ENCODE measurements around the gene TAF1.
"Not testable (repeated sequence)": the region's sequence is repeated elsewhere in the genome, so short reads cannot be mapped to it uniquely, and the experiment has no call there.

TAF1 gene, protein sequence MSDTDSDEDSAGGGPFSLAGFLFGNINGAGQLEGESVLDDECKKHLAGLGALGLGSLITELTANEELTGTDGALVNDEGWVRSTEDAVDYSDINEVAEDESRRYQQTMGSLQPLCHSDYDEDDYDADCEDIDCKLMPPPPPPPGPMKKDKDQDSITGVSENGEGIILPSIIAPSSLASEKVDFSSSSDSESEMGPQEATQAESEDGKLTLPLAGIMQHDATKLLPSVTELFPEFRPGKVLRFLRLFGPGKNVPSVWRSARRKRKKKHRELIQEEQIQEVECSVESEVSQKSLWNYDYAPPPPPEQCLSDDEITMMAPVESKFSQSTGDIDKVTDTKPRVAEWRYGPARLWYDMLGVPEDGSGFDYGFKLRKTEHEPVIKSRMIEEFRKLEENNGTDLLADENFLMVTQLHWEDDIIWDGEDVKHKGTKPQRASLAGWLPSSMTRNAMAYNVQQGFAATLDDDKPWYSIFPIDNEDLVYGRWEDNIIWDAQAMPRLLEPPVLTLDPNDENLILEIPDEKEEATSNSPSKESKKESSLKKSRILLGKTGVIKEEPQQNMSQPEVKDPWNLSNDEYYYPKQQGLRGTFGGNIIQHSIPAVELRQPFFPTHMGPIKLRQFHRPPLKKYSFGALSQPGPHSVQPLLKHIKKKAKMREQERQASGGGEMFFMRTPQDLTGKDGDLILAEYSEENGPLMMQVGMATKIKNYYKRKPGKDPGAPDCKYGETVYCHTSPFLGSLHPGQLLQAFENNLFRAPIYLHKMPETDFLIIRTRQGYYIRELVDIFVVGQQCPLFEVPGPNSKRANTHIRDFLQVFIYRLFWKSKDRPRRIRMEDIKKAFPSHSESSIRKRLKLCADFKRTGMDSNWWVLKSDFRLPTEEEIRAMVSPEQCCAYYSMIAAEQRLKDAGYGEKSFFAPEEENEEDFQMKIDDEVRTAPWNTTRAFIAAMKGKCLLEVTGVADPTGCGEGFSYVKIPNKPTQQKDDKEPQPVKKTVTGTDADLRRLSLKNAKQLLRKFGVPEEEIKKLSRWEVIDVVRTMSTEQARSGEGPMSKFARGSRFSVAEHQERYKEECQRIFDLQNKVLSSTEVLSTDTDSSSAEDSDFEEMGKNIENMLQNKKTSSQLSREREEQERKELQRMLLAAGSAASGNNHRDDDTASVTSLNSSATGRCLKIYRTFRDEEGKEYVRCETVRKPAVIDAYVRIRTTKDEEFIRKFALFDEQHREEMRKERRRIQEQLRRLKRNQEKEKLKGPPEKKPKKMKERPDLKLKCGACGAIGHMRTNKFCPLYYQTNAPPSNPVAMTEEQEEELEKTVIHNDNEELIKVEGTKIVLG (N-terminal part only)
- total RNA-seq = 91.5 to 163 (median 149) reads per million in 3 experiments

DNA sequence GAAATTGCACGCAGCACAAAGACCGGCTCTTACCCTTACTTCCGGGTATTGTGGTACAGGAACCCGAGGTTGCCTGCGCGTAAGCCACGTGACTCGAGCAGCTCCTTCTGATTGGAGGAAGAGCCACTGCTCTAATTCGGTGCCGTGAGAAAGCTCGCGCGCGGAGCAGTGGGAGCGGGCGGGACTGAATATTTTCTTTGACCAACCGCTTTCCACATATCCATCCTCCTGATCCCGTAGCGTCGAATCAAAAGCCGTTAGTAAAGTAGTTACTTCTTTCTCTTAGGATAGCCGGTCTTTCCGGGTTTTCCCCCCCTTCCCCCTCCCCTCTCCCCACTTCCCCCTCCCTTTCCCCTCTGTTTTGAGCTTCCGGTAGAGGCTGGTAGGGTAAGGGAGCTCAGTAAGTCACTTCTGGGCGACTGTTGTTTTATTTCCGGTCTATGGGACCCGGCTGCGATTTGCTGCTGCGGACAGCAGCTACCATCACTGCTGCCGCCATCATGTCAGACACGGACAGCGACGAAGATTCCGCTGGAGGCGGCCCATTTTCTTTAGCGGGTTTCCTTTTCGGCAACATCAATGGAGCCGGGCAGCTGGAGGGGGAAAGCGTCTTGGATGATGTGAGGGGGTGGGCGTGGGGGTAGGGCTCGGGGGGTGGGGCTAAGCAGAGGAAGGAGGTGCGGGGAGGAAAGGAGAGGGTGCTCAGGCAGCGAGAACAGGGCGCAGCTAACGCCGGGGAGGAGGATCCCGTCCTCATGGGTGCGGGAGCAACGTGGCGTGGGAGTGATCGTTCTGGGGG is at the start of gene TAF1:
Gene TAF1, plus strand, starts transcription at position 483 of the 799 bp plus-strand sequence. Its CDS starts 18 bp downstream, at position 501.
- peak; percentile 92 for DNase-seq

DNA sequence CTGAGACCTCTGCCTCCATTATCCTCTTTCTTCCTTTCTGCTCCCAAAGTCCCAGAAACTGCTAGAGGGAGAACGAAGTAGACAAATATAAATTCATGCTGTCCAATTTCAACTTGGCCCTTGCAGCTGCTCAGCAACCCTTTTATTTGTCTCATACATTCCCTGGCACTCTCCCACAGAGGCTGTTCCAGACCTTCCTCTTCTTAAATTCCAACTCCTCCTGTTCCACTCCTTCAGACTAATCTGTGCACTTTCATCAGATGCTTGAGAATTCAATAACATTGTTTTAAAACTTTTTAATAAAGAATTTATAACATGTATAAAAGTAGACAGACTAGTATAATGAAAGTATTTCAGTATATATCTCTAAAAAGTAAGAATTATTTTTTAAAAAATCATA is 49.2 kb upstream of the TAF1 start:
- DNase-seq = not testable (repeated sequence)

DNA sequence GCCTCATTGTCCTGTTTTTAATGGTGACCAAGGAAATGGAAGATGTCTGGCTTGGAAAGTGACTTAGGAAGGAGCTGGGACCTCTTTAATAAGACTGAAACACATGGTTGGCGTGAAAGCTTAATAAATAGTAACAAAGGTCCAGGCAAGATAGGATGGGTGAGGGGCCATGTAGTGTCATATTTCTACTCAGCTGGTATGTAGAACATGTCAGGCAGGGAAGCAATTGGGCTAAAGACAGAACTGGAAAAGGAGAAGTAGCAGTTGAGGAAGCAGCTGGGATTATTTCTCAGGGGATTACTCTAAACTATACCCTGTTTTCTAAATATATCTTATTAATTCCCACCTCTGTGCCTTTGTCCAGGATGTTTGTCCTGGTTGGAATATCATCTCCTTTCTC is 46.0 kb upstream of the TAF1 start:
- no peak for DNase-seq

DNA sequence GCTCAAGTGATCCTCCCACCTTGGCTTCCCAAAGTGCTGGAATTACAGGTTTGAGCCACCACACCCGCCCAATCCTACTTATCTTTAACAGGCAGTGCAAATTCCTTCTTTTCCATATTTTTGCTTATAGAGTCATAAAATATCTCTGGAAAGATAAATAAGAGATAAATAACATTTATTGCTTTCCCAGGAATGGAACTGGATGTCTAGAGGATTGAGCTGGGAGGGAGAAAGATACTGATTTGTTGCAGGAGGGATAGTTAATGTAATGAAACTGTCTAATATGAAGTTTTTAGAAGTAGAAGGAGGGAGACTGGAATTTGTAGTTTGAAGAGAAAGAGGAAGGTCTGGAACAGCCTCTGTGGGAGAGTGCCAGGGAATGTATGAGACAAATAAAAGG is 44.4 kb upstream of the TAF1 start:
- DNase-seq = no peak

DNA sequence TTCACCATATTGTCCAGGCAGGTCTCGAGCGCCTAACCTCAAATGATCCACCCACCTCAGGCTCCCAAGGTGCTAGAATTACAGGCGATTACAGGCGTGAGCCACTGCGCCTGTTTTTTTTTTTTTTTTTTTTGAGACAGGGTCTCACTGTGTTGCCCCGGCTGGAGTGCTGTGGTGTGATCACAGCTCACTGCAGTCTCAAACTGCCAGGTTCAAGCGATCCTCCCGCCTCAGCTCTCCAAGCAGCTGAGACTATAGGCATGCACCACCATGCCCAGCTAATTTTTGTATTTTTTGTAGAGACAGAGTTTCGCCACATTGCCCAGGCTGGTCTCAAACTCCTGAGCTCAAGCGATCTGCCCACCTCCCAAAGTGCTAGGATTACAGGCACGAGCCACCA is 41.7 kb upstream of the TAF1 start:
- DNase-seq = not testable (repeated sequence)

DNA sequence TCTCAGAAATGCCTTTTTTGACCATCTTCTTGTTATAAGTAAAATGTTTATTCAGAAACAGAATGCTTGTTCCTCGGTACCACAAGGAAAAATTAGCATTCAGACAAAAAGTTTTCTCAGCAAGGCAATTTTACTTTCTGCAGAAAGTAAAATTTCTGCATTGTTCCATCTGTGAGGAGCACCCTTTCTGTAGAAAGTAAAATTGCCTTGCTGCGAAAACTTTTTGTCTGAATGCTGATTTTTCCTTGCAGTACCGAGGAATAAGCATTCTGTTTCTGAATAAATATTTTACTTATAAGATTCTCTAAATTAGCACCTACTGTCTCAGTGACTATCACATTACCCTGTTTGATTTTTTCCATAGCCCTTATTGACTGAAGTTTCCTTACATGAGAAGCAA is 39.8 kb upstream of the TAF1 start:
- no peak for DNase-seq

DNA sequence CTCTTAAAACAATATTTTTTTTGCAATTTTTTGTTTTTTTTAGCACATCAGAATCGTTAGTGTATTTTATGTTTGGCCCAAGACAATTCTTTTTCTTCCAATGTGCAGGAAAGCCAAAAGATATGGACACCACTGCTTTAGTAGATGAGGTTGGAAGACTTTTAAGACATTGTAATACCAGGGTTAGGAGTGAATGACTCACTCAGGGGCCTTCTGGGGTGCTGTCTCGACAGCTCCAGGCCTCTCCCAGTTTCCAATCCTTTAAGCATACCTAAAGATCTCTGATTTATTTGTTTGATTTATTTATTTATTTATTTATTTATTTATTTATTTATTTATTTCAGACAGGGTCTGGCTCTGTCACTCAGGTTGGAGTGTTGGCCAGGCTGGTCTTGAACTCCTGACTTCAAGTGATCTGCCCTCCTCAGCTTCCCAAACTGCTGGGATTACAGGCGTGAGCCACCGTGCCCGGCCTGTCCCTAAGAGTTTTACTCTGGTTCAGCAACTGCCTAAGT is 16.9 kb upstream of the TAF1 start:
- not testable (repeated sequence) for DNase-seq

DNA sequence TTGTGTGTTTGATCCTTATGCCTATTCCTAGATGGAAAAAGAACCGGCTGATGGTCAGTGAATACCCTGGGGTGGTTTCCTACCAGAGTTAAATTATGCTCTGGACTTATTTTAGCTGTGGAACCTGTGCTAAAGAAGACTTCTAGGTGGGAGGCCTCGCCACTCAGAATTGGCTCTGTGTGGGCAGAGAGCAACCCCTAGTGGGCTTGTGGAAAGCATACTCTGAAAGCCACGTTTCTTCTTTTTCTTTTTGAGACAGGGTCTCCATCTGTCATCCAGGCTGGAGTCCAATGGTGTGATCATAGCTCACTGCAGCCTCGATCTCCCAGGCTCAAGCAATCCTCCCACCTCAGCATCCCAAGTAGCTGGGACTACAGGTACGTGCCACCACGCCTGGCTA is 16.3 kb upstream of the TAF1 start:
- DNase-seq = not testable (repeated sequence)

DNA sequence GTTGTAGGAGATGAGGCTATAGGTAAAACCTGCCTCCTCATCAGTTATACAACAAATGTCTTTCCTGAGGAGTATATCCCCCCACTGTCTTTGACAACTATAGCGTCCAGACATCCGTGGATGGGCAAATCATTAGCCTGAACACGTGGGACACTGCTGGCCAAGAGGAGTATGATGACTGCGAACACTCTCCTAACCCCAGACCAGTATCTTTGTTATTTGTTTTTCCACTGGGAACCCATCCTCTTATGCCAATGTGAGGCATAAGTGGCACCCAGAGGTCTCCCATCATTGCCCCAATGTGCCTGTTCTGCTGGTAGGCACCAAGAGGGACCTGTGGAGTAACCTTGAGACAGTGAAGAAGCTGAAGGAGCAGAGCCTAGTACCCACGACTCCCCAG is 13.7 kb upstream of the TAF1 start:
- not testable (repeated sequence) for DNase-seq

DNA sequence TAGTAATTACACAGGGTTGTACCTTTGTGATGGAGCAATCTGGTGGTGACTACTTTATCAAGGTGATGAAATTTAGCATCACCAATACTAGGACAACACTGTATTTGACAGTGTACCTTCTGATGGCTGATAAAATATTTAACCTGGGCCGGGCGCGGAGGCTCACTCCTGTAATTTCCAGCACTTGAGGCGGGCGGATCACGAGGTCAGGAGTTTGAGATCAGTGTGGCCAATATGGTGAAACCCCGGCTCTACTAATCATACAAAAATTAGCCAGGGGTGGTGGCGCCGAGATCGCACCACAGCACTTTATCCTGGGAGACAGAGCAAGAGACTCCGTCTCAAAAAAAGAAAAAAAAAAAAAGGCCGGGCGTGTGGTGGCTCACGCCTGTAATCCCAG is 1.9 kb upstream of the TAF1 start:
- DNase-seq = no peak

DNA sequence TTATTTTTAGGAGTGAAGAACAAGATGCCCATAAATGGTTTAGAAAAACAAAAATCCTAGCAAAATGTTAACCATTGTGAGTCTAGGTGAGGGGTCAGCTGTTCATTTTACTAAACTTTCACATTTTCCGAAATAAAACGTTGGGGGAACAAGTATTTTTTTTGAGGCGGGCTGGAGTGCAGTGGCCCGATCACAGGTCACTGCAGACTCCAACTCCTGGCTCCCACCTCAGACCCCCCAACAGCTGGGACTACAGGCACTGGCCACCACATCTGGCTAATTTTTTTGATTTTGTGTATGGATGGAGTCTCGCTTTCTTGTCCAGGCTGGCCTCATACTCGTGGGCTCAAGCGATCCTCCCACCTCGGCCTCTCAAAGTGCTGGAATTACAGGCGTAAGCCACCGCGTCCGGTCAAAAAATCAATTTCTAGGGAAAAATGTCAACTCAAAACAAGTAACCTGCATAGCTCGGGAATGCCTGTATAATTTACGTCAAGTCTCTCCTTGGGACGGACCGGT is 742 bp upstream of the TAF1 start:
- DNase-seq = no peak

DNA sequence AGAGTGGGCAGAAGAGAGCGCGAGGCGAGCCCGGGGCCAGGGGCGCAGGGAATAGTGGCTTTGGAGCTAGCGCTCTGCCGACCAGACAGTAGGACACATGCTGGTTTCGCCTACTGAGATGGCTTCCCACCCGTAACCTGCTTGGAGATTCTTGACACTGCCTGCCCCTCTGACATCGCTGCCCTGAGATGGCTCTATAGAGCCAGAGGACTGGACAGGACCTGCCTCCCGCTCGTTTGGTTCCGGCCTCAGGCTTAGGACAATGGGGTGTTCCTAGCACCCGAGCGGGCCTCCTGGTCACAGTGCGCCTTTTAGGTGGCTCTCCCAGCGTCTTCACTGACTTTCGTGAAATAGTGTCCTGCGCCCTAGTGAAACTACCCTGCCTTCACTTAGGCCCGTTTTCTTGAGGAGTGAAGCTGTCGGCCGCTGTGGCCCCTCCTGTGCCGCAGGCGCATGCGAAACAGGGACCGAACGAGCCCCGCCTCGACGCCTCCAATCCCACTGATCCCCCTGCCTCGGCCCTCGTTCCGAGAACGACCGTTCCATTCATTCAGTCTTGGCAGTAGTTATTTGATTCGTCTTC is 608 bp downstream of the TAF1 start:
- peak; percentile 6 for DNase-seq

DNA sequence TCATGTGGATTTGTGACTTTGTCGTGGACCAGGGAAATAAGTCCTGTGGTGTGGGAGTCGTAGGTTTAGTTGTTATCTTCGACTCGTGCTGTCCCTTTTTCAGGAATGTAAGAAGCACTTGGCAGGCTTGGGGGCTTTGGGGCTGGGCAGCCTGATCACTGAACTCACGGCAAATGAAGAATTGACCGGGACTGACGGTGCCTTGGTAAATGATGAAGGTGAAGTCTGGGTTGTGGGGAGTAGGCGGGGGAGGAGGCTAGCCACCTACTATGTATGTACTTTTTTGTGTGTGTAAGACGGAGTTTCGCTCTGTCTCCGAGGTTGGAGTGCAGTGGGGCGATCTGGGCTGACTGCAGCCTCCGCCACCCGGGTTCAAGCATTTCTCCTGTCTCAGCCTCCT is 1.2 kb downstream of the TAF1 start:
- no peak for DNase-seq

DNA sequence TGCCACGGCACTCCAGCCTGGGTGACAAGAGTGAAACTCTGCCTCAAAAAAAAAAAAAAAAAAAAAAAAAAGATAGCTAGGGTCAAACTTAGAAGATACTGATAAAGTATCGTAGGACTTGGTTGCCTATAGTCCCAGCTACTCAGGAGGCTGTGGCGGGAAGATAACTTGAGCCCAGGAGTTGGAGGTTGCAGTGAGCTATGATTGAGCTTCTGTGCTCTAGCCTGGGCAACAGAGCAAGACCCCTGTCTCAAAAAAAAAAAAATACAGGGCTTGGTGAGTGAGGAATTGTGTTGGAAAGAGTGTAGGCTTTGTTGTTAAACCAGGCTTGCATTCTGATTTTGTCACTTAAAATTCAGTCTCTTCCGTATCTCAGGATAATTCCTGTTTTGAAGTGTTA is 6.2 kb downstream of the TAF1 start:
- DNase-seq = no peak

DNA sequence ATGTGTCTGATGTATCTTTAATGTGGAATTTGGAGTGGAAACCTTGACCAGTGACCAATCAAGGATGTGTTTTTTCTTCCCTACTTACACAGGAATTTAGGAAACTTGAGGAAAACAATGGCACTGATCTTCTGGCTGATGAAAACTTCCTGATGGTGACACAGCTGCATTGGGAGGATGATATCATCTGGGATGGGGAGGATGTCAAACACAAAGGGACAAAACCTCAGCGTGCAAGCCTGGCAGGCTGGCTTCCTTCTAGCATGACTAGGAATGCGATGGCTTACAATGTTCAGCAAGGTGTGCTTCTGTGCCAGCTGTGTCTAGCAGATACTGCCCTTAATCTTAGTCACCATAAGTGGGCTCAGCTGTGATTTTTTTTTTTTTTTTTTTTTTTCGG is 12.6 kb downstream of the TAF1 start:
- no peak for DNase-seq

DNA sequence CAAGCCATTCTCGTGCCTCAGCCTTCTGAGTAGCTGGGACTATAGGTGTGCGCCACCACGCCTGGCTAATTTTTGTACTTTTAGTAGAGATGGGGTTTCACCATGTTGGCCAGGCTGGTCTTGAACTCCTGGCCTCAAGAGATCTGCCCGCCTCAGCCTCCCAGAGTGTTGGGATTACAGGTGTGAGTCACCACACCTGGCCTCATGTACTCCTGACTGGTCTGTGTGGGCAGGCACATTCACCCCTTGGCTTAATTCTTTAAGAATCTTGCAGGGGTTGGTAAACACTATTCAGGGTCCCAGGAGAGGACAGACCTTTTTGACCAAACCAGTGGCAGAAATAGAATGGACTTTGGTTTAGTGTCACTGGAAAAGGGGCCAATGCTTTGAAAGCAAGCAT is 25.6 kb downstream of the TAF1 start:
- DNase-seq = not testable (repeated sequence)

DNA sequence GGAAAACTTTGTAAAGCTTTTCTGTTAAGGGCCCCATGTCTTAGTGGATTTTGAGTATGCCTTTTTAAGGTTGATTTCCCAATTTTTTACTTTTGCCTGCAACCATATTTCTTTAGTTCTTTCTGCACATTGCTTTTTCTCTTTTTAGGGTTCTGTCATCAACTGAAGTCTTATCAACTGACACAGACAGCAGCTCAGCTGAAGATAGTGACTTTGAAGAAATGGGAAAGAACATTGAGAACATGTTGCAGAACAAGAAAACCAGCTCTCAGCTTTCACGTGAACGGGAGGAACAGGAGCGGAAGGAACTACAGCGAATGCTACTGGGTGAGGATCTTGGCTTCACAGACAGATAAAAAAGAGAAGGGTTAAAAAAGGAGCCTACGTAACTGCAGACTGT is 27.8 kb downstream of the TAF1 start:
- no peak for DNase-seq

DNA sequence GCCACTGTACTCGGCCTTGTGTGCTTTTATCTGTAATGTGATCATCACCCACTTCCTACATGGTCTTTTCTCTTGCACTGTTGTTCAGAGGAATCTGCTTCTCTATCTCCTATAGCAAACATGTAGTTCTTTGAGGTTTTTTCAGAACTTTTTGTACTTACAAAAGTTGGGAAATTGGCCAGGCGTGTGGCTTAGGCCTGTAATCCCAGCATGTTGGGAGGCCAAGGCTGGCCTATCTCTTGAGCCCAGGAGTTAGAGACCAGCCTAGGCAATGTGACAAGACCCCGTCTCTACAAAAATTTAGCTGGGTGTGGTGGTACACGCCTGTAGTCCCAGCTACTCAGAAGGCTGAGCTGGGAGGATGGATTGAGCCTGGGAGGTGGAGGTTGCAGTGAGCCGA is 30.4 kb downstream of the TAF1 start:
- no peak for DNase-seq

DNA sequence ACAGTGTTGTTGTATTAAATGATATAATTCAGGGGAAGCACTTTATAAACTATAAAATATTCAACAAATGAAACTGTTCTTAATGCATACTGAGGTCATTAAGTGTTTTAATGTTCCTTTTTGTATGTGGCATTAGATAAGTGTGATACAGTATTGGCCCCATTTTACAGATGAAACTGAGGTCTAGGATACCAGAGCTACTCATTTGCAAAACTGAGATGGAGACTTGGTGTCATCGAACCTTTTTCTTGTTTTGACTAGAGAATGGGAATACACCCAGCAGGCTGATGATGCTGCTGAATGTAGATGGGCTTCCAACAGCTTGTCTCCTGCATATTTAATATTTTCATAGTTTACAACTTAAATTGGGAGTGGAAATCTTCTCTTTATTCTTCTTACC is 34.6 kb downstream of the TAF1 start:
- DNase-seq = no peak

DNA sequence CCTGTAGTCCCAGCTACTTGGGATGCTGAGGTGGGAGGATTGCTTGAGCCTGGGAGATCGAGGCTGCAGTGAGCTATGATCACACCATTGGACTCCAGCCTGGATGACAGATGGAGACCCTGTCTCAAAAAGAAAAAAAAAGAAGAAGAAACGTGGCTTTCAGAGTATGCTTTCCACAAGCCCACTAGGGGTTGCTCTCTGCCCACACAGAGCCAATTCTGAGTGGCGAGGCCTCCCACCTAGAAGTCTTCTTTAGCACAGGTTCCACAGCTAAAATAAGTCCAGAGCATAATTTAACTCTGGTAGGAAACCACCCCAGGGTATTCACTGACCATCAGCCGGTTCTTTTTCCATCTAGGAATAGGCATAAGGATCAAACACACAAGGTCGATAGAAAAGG is 50.1 kb downstream of the TAF1 start:
- not testable (repeated sequence) for DNase-seq

DNA sequence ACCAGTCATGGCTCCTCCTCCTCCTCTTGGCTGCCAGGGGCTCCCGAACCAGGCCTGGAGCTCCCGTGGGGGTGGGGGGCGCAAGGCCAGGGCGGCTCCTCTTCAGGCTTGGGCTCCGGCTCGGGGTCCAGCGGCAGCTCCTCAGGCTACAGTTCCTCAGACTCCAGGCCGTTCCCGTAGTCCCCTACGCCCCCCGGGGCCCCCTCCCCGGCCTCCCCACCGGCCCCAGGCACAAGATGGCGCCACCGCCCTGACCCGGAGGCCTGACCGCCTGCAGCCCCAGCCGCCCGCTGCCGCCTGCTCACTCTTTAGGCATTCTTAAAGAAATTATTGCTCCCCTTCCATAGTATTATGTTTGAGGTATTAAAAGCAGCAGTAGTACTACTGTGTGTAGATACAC is 54.5 kb downstream of the TAF1 start:
- no peak for DNase-seq
